ENCODE measurements around the gene HOXD10. TPM values are rescaled to one million over a fixed set of nuclear protein-coding genes. Genes with fewer than 3 reads are reported as not detected.

The HOXD10 gene
- total RNA-seq, 1 experiment from 2014 or later, result not detected

GRCh38 chr2:176100547-176101140 is 15.9 kb upstream of the HOXD10 start:
- DNase-seq (ENCODE audit: low read depth, low spot score) (no peak), ATAC-seq (no peak)
- ChIA-PET CTCF (no interaction called here), POLR2A (no interaction called here)
- Histone ChIP-seq H3K4me3 (ENCODE audit: low read depth in 2 of 2, low read length in 2 of 2) (no peak overlapping the region), H3K27me3 (ENCODE audit: control insufficient read depth, insufficient read depth, low read length) (peaks cover 3% of the 10 kb centered on the region), H3K36me3 (ENCODE audit: control insufficient read depth, insufficient read depth, low read length) (no peaks in the 10 kb centered on the region), H3K9me3 (ENCODE audit: control insufficient read depth, insufficient read depth, low read depth, low read length) (no peaks in the 10 kb centered on the region), H3K4me1 (ENCODE audit: control insufficient read depth, insufficient read depth, low read length) (peaks cover 18% of the 10 kb centered on the region), H3K27ac (ENCODE audit: low read length) (no peak overlapping the region)
- in situ Hi-C loops (cut with HindIII; ENCODE audit: low pct_unique_long_range_greater_than_20kb, low sequenced_read_pairs), result no loop called here
- no TSS peak for BruUV-seq (replicated peaks)
- intact Hi-C loops (cut with micrococcal nuclease; ENCODE audit: unreplicated experiment), result no loop called here
- TF ChIP-seq POLR2AphosphoS5 (IDR thresholded peaks at IDR 0.05; ENCODE audit: low read depth, low read length) (no peak), SIN3A (IDR thresholded peaks at IDR 0.05; ENCODE audit: borderline replicate concordance, insufficient read depth, low read depth, low read length) (no peak), TCF7L2 (IDR thresholded peaks at IDR 0.05; ENCODE audit: low read depth, low read length) (no peak), REST (IDR thresholded peaks at IDR 0.05; ENCODE audit: insufficient read depth in 1 of 2, low read depth in 2 of 2, low read length in 1 of 2) (no peak), CTCF (IDR thresholded peaks at IDR 0.05) (no peak)

GRCh38 chr2:176101216-176101830 is 15.3 kb upstream of the HOXD10 start:
- peaks cover 18% of the 10 kb centered on the region for H3K4me1 ChIP-seq (ENCODE audit: control insufficient read depth, insufficient read depth, low read length)
- H3K36me3 ChIP-seq (ENCODE audit: control insufficient read depth, insufficient read depth, low read length), result no peaks in the 10 kb centered on the region
- DNase-seq (ENCODE audit: low read depth, low spot score) (no peak), ATAC-seq (no peak)
- TF ChIP-seq REST (IDR thresholded peaks at IDR 0.05; ENCODE audit: insufficient read depth in 1 of 2, low read depth in 2 of 2, low read length in 1 of 2), result no peak
- no peak for TF ChIP-seq TCF7L2 (IDR thresholded peaks at IDR 0.05; ENCODE audit: low read depth, low read length)
- TF ChIP-seq POLR2AphosphoS5 (IDR thresholded peaks at IDR 0.05; ENCODE audit: low read depth, low read length), result no peak
- no peak for TF ChIP-seq CTCF (IDR thresholded peaks at IDR 0.05)
- TF ChIP-seq SIN3A (IDR thresholded peaks at IDR 0.05; ENCODE audit: borderline replicate concordance, insufficient read depth, low read depth, low read length), result no peak
- ChIA-PET CTCF (no interaction called here), POLR2A (no interaction called here)
- peaks cover 3% of the 10 kb centered on the region for H3K27me3 ChIP-seq (ENCODE audit: control insufficient read depth, insufficient read depth, low read length)
- no peaks in the 10 kb centered on the region for H3K9me3 ChIP-seq (ENCODE audit: control insufficient read depth, insufficient read depth, low read depth, low read length)
- H3K4me3 ChIP-seq (ENCODE audit: low read depth in 2 of 2, low read length in 2 of 2), result no peak overlapping the region
- BruUV-seq (replicated peaks), result no TSS peak
- H3K27ac ChIP-seq (ENCODE audit: low read length), result no peak overlapping the region
- in situ Hi-C loops (cut with HindIII; ENCODE audit: low pct_unique_long_range_greater_than_20kb, low sequenced_read_pairs), result no loop called here
- intact Hi-C loops (cut with micrococcal nuclease; ENCODE audit: unreplicated experiment), result no loop called here

Measured in Panc1 (cell line).